ENCODE data around the gene ECT2.
"Not testable (repeated sequence)": the region's sequence is repeated elsewhere in the genome, so short reads cannot be mapped to it uniquely, and the experiment has no call there.

ECT2 gene

GRCh38 chr3:172808969-172809546 is 58.5 kb downstream of the ECT2 start:
- no peak for DNase-seq (ENCODE audit: low spot score)

GRCh38 chr3:172811099-172811498 is 60.6 kb downstream of the ECT2 start:
- DNase-seq (ENCODE audit: low spot score), result no peak

GRCh38 chr3:172813462-172813861 is 62.9 kb downstream of the ECT2 start:
- no peak for DNase-seq (ENCODE audit: low spot score)

GRCh38 chr3:172814738-172815137 is 64.2 kb downstream of the ECT2 start:
- DNase-seq (ENCODE audit: low spot score), result no peak

GRCh38 chr3:172815857-172816256 is 65.3 kb downstream of the ECT2 start:
- DNase-seq (ENCODE audit: low spot score), result no peak

- DNase-seq (ENCODE audit: low spot score), result no peak
Observed at GRCh38 chr3:172816281-172816680, 65.8 kb downstream of the ECT2 start.

- DNase-seq (ENCODE audit: low spot score), result no peak
Observed at GRCh38 chr3:172816968-172817367, 66.4 kb downstream of the ECT2 start.

GRCh38 chr3:172820492-172820891 is 70.0 kb downstream of the ECT2 start:
- DNase-seq (ENCODE audit: low spot score), result no peak

- no peak for DNase-seq (ENCODE audit: low spot score)
Observed at GRCh38 chr3:172824229-172824628, 73.7 kb downstream of the ECT2 start.

GRCh38 chr3:172827231-172827630 is 76.7 kb downstream of the ECT2 start:
- DNase-seq (ENCODE audit: low spot score), result not testable (repeated sequence)

GRCh38 chr3:172832983-172833382 is 82.5 kb downstream of the ECT2 start:
- DNase-seq (ENCODE audit: low spot score), result no peak

GRCh38 chr3:172836390-172836997 is 86.0 kb downstream of the ECT2 start:
- DNase-seq (ENCODE audit: low spot score), result no peak

- DNase-seq (ENCODE audit: low spot score), result no peak
Observed at GRCh38 chr3:172839679-172840078, 89.2 kb downstream of the ECT2 start.

GRCh38 chr3:172840463-172840862 is 89.9 kb downstream of the ECT2 start:
- DNase-seq (ENCODE audit: low spot score), result no peak

GRCh38 chr3:172840913-172841312 is 90.4 kb downstream of the ECT2 start:
- no peak for DNase-seq (ENCODE audit: low spot score)

- no peak for DNase-seq (ENCODE audit: low spot score)
Observed at GRCh38 chr3:172844428-172844827, 93.9 kb downstream of the ECT2 start.

- no peak for DNase-seq (ENCODE audit: low spot score)
Observed at GRCh38 chr3:172846103-172846561, 95.6 kb downstream of the ECT2 start.

GRCh38 chr3:172846706-172847105 is 96.2 kb downstream of the ECT2 start:
- DNase-seq (ENCODE audit: low spot score), result no peak

GRCh38 chr3:172847292-172847691 is 96.8 kb downstream of the ECT2 start:
- DNase-seq (ENCODE audit: low spot score), result no peak

GRCh38 chr3:172848910-172849309 is 98.4 kb downstream of the ECT2 start:
- DNase-seq (ENCODE audit: low spot score), result no peak

- no peak for DNase-seq (ENCODE audit: low spot score)
Observed at GRCh38 chr3:172853005-172853404, 102.5 kb downstream of the ECT2 start.

- no peak for DNase-seq (ENCODE audit: low spot score)
Observed at GRCh38 chr3:172853921-172854666, 103.6 kb downstream of the ECT2 start.

- DNase-seq (ENCODE audit: low spot score), result no peak
Observed at GRCh38 chr3:172855037-172855436, 104.5 kb downstream of the ECT2 start.

Measured in AG08396 (cell line).